Measurements from ENCODE around the gene CKB.

Gene CKB

DNA sequence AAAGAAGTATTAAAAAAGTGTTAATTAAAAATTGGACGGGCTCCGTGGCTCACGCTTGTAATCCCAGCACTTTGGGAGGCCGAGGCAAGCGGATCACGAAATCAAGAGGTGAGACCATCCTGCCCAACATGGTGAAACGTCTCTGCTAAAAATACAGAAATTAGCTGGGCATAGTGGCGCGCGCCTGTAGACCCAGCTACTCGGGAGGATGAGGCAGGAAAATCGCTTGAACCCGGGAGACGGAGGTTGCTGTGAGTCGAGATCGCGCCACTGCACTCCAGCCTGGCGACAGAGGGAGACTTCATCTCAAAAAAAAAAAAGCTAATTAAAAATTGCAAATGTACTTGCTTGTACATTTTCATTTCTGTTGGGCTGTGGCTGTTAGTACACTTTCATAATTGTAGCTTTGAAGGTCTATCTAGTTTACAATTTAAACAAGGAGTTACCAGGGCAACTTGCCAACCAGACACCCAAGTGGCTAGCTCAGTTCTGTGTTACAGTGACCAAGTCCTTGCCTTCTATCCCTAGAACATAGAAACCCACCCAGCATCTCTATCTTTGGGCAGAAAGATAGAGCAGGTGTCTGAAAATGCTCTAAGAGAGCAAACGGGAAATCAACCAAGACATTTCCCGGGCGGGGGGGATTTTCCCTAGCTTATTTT, 41.3 kb upstream of the CKB start:
- no peak for ATAC-seq
- no peak for TF ChIP-seq ZFP30 (CRISPR knock-in tag; IDR thresholded peaks at IDR 0.05)
- no peak for TF ChIP-seq BACH2 (CRISPR knock-in tag; IDR thresholded peaks at IDR 0.05; ENCODE audit: borderline replicate concordance)
- no peak for TF ChIP-seq RARB (CRISPR knock-in tag; IDR thresholded peaks at IDR 0.05)
- no peak for TF ChIP-seq CSDC2 (CRISPR knock-in tag; IDR thresholded peaks at IDR 0.05)
- no peak for TF ChIP-seq TCF4 (CRISPR knock-in tag; IDR thresholded peaks at IDR 0.05; ENCODE audit: borderline replicate concordance)
- TF ChIP-seq, protein P1, sequence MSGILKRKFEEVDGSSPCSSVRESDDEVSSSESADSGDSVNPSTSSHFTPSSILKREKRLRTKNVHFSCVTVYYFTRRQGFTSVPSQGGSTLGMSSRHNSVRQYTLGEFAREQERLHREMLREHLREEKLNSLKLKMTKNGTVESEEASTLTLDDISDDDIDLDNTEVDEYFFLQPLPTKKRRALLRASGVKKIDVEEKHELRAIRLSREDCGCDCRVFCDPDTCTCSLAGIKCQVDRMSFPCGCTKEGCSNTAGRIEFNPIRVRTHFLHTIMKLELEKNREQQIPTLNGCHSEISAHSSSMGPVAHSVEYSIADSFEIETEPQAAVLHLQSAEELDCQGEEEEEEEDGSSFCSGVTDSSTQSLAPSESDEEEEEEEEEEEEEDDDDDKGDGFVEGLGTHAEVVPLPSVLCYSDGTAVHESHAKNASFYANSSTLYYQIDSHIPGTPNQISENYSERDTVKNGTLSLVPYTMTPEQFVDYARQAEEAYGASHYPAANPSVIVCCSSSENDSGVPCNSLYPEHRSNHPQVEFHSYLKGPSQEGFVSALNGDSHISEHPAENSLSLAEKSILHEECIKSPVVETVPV (CRISPR knock-in tag; IDR thresholded peaks at IDR 0.05) = no peak
- TF ChIP-seq ARNTL (CRISPR knock-in tag; IDR thresholded peaks at IDR 0.05; ENCODE audit: borderline replicate concordance, low read depth) = no peak
- TF ChIP-seq, protein P2, sequence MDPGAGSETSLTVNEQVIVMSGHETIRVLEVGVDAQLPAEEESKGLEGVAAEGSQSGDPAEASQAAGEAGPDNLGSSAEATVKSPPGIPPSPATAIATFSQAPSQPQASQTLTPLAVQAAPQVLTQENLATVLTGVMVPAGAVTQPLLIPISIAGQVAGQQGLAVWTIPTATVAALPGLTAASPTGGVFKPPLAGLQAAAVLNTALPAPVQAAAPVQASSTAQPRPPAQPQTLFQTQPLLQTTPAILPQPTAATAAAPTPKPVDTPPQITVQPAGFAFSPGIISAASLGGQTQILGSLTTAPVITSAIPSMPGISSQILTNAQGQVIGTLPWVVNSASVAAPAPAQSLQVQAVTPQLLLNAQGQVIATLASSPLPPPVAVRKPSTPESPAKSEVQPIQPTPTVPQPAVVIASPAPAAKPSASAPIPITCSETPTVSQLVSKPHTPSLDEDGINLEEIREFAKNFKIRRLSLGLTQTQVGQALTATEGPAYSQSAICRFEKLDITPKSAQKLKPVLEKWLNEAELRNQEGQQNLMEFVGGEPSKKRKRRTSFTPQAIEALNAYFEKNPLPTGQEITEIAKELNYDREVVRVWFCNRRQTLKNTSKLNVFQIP (CRISPR knock-in tag; IDR thresholded peaks at IDR 0.05; ENCODE audit: borderline replicate concordance, low read depth) = no peak
- TF ChIP-seq ZC3H10 (CRISPR knock-in tag; IDR thresholded peaks at IDR 0.05) = no peak
- TF ChIP-seq, protein P3, sequence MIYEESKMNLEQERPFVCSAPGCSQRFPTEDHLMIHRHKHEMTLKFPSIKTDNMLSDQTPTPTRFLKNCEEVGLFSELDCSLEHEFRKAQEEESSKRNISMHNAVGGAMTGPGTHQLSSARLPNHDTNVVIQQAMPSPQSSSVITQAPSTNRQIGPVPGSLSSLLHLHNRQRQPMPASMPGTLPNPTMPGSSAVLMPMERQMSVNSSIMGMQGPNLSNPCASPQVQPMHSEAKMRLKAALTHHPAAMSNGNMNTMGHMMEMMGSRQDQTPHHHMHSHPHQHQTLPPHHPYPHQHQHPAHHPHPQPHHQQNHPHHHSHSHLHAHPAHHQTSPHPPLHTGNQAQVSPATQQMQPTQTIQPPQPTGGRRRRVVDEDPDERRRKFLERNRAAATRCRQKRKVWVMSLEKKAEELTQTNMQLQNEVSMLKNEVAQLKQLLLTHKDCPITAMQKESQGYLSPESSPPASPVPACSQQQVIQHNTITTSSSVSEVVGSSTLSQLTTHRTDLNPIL (CRISPR knock-in tag; IDR thresholded peaks at IDR 0.05; ENCODE audit: low read depth) = no peak
- TF ChIP-seq, protein P4, sequence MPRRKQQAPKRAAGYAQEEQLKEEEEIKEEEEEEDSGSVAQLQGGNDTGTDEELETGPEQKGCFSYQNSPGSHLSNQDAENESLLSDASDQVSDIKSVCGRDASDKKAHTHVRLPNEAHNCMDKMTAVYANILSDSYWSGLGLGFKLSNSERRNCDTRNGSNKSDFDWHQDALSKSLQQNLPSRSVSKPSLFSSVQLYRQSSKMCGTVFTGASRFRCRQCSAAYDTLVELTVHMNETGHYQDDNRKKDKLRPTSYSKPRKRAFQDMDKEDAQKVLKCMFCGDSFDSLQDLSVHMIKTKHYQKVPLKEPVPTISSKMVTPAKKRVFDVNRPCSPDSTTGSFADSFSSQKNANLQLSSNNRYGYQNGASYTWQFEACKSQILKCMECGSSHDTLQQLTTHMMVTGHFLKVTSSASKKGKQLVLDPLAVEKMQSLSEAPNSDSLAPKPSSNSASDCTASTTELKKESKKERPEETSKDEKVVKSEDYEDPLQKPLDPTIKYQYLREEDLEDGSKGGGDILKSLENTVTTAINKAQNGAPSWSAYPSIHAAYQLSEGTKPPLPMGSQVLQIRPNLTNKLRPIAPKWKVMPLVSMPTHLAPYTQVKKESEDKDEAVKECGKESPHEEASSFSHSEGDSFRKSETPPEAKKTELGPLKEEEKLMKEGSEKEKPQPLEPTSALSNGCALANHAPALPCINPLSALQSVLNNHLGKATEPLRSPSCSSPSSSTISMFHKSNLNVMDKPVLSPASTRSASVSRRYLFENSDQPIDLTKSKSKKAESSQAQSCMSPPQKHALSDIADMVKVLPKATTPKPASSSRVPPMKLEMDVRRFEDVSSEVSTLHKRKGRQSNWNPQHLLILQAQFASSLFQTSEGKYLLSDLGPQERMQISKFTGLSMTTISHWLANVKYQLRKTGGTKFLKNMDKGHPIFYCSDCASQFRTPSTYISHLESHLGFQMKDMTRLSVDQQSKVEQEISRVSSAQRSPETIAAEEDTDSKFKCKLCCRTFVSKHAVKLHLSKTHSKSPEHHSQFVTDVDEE (CRISPR knock-in tag; IDR thresholded peaks at IDR 0.05) = no peak
- no peak for TF ChIP-seq ZNF8 (CRISPR knock-in tag; IDR thresholded peaks at IDR 0.05)
- TF ChIP-seq ZFP3 (CRISPR knock-in tag; IDR thresholded peaks at IDR 0.05) = no peak
- TF ChIP-seq, protein P5, sequence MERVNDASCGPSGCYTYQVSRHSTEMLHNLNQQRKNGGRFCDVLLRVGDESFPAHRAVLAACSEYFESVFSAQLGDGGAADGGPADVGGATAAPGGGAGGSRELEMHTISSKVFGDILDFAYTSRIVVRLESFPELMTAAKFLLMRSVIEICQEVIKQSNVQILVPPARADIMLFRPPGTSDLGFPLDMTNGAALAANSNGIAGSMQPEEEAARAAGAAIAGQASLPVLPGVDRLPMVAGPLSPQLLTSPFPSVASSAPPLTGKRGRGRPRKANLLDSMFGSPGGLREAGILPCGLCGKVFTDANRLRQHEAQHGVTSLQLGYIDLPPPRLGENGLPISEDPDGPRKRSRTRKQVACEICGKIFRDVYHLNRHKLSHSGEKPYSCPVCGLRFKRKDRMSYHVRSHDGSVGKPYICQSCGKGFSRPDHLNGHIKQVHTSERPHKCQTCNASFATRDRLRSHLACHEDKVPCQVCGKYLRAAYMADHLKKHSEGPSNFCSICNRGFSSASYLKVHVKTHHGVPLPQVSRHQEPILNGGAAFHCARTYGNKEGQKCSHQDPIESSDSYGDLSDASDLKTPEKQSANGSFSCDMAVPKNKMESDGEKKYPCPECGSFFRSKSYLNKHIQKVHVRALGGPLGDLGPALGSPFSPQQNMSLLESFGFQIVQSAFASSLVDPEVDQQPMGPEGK (CRISPR knock-in tag; IDR thresholded peaks at IDR 0.05; ENCODE audit: borderline replicate concordance) = no peak
- TF ChIP-seq ISL1 (CRISPR knock-in tag; IDR thresholded peaks at IDR 0.05) = no peak
- TF ChIP-seq TOX (CRISPR knock-in tag; IDR thresholded peaks at IDR 0.05; ENCODE audit: borderline replicate concordance) = no peak
- TF ChIP-seq GLIS3 (CRISPR knock-in tag; IDR thresholded peaks at IDR 0.05) = no peak
- TF ChIP-seq SNAI2 (CRISPR knock-in tag; IDR thresholded peaks at IDR 0.05) = no peak
- no peak for TF ChIP-seq ESRRG (CRISPR knock-in tag; IDR thresholded peaks at IDR 0.05)
- no peak for TF ChIP-seq ZNF565 (CRISPR knock-in tag; conservative IDR thresholded peaks at IDR 0.05; ENCODE audit: low read depth)

DNA sequence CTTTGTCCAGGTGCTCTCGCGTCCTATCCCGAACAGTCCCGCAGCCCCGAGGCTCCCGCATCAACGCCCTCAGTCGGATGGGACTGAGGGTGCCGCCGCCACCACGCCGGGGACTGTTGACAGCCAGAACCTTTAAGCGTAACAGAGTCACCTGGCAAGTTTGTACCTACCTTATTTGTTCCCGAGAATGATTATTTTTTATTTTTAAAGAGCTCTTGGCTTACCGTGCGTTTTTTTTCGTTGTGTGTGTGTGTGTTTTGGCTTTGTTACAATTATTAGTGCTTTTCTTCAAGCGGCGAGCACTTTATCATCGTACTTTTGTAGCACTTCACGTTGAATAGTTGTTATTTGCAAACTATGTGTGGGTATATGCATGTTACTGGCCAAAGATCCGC, 40.6 kb upstream of the CKB start:
- no peak for ATAC-seq
- TF ChIP-seq TCF4 (CRISPR knock-in tag; IDR thresholded peaks at IDR 0.05; ENCODE audit: borderline replicate concordance) (no peak), GLIS3 (CRISPR knock-in tag; IDR thresholded peaks at IDR 0.05) (no peak), ZC3H10 (CRISPR knock-in tag; IDR thresholded peaks at IDR 0.05) (no peak), ISL1 (CRISPR knock-in tag; IDR thresholded peaks at IDR 0.05) (no peak), SNAI2 (CRISPR knock-in tag; IDR thresholded peaks at IDR 0.05) (no peak), ESRRG (CRISPR knock-in tag; IDR thresholded peaks at IDR 0.05) (no peak), RARB (CRISPR knock-in tag; IDR thresholded peaks at IDR 0.05) (no peak), ARNTL (CRISPR knock-in tag; IDR thresholded peaks at IDR 0.05; ENCODE audit: borderline replicate concordance, low read depth) (no peak), ZFP30 (CRISPR knock-in tag; IDR thresholded peaks at IDR 0.05) (no peak), ZFP3 (CRISPR knock-in tag; IDR thresholded peaks at IDR 0.05) (no peak), CSDC2 (CRISPR knock-in tag; IDR thresholded peaks at IDR 0.05) (no peak), TOX (CRISPR knock-in tag; IDR thresholded peaks at IDR 0.05; ENCODE audit: borderline replicate concordance) (no peak), OSR1 (CRISPR knock-in tag; IDR thresholded peaks at IDR 0.05) (no peak), ZNF8 (CRISPR knock-in tag; IDR thresholded peaks at IDR 0.05) (no peak)
- TF ChIP-seq, protein P4 (CRISPR knock-in tag; IDR thresholded peaks at IDR 0.05) = no peak
- TF ChIP-seq, protein P2 (CRISPR knock-in tag; IDR thresholded peaks at IDR 0.05; ENCODE audit: borderline replicate concordance, low read depth) = no peak
- TF ChIP-seq, protein P5 (CRISPR knock-in tag; IDR thresholded peaks at IDR 0.05; ENCODE audit: borderline replicate concordance) = no peak

Measured in SK-N-SH treated with all-trans-retinoic acid at 6 μM for 48 hours (cell line).